Activated T-cell treated with anti-CD3 and anti-CD28 coated beads for 24 hours (primary cell): ENCODE measurements around the gene ULBP1.
"Not testable (repeated sequence)": the region's sequence is repeated elsewhere in the genome, so short reads cannot be mapped to it uniquely, and the experiment has no call there.

Source experiments
- DNase-seq: peaks from one replicate; pipeline ENCODE4 v3.0.0-alpha.2; 2020; ENCODE audit warnings: low read depth

The ULBP1 gene, protein sequence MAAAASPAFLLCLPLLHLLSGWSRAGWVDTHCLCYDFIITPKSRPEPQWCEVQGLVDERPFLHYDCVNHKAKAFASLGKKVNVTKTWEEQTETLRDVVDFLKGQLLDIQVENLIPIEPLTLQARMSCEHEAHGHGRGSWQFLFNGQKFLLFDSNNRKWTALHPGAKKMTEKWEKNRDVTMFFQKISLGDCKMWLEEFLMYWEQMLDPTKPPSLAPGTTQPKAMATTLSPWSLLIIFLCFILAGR

DNA sequence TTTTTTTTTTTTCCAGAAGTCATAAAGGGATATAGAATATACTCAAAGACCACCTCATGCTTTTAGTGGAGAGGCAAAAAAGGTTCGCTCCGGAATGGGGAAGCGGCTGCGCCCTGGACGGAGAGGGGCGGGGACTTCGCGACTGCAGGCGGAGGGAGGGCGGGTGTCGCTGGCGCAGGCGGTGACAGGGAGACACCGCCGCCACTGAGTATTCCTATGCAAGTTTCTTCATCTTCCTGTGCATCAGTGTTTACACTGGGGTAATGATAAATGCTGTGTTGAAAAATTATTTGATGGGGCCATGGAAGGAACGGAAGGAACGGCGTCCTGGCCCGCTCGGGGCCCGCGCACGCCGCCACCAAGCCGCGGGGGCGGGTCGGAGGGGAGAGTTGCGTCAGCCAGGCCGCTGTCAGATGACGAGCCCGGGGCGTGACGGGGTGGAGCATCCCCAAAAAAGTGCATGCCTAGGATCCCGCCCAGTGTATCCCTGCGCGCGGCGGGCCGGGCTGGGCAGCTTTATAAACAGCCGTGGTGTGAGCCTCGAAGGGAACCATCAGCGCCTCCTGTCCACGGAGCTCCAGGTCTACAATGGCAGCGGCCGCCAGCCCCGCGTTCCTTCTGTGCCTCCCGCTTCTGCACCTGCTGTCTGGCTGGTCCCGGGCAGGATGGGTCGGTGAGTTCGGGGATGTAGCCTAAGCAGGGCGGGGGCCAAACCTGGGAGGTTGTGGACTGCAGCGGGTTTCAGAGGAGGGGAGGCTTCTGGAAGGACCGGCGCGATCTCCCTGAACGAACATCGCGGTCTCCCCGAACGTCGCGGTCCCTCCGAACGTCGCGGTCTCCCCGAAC is at the start of gene ULBP1:
Gene ULBP1, plus strand, starts transcription at position 482 of the 846 bp plus-strand sequence. Its CDS starts 107 bp downstream, at position 589.
- peak; percentile 75 for DNase-seq

DNA sequence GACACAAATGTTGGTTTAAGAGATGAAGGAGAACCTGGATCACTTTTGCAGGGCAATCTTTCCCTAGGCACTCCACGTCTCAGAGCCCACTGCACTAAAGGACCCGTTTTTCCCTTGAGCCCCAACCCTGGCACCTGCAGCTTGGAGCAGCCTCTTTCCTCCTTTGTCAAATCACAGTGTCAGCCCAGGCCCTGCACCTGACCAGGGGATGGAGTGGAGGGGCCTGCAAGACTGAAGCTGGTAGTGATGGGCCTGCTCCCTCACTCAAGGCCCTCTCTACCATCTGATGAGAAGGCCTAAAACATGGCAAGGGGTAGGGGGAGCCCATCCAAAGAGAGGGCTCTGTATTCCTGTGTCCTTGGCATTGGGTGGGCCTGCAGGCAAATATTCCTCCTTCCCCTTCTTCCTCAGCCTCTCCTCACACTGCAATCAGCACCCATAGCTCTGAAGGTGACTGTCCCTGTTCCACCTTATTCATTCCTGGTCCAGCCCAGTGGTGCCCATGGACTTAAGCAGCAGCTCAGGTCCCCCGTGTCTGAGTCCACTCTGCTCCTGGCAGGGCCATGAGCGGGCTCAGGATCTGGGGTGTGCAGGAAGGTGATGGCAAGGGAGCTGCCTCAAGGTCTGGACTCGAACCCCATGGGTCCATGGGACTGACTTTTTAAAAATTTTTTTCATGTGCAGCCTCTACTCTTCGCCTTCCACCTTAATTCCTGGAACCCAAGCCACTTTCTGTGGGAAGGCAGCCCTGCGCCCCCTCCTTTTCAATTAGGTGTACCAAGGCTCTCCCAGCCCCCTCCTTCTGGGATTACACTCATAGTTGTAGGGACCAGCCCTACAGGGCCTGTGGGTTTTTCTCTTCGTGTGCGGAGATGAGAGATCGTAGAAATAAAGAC is 47.5 kb upstream of the ULBP1 start:
- DNase-seq: no peak

GRCh38 chr6:149917679-149918078 is 46.1 kb upstream of the ULBP1 start:
- DNase-seq: no peak

GRCh38 chr6:149918151-149918905 is 45.4 kb upstream of the ULBP1 start:
- no peak for DNase-seq

GRCh38 chr6:149919126-149919833 is 44.5 kb upstream of the ULBP1 start:
- DNase-seq: not testable (repeated sequence)

GRCh38 chr6:149919834-149920225 is 43.9 kb upstream of the ULBP1 start:
- DNase-seq: no peak

DNA sequence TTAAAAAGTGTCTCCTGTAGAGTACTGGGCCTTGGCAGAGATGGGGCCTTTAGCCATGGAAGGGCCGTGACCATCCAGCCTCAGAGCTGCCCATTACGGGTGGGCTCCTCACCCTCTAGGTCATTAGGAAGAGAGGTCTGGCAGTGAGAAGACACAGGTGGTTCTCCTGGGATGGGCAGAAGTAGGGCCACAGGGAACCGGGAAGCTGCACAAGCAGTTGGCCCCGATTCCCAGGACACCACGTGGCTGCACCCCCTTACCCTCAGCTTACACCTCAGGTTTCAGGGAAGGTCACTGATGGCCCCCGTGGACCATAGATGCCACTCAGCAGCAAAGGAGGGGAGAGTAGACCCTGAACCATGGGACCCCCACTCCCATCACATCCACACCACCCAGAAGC is 42.4 kb upstream of the ULBP1 start:
- DNase-seq: no peak

GRCh38 chr6:149922091-149922490 is 41.7 kb upstream of the ULBP1 start:
- DNase-seq: not testable (repeated sequence)

DNA sequence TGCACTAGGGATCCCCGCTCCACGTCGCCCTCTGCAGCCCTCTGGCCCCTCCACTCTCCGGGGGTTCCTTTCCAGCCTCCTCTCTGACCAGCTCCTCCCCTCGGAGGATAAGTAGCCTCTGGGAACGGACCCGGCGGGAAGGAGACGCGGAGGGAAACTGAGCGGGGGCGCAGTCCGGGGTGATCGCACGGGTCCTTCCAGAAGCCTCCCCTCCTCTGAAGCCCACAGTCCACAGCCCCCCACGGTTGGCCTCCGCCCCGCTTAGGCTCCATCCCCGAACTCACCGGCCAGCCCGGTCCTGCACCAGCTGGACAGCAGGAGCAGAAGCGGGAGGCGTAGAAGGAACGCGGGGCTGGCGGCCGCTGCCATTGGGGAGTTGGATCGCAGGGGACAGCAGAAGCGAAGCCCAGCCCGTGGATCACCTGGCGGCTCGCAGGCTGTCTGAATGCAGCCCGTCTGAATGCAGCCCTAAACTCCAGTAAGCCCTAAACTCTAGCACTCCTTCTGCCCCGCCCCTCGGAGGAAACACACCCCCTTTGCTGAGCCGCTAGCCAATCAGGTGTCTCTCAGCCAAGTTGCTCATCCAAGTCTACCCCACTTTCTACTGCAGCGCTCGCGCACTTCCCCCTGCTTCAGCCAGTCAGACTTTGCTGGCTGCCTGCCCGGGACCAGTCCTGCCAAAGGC is 41.0 kb upstream of the ULBP1 start, which contains the start of gene RAET1G:
Gene RAET1G, minus strand, starts transcription at position 480 of the 685 bp plus-strand sequence. Its CDS starts 111 bp downstream, at position 369.
- DNase-seq: peak; percentile 76

DNA sequence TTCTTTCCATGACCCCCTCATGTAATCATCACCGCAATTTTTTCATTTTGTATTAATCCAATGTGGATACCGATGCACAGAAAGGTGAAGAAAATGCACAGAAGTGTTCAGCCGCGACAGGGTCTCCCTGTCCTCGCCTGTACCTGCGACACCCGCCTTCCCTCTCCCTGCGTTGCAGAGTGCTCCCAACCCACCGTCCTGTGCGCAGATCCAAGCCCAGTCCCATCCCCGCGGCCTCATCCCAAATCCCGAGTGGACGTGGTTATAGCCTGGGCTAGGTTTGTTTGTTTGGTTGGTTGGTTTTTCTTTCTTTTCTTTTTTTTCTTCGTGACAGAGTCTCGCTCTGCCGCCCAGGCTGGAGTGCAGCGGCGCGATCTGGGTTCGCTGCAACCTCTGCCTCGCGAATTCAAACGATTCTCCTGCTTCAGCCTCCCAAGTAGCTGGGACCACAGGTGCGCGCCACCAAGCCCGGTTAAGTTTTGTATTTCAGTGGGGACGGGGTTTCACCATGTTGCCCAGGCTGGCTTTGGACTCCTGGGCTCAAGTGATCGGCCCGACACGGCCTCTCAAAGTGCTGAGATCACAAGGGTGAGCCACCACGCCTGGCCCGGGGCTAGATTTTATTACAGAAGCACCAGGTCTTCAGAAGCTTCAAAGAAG is 40.3 kb upstream of the ULBP1 start:
- no peak for DNase-seq

- DNase-seq: no peak
These were observed 39.4 kb upstream of the ULBP1 start for GRCh38 chr6:149924206-149924932.

DNA sequence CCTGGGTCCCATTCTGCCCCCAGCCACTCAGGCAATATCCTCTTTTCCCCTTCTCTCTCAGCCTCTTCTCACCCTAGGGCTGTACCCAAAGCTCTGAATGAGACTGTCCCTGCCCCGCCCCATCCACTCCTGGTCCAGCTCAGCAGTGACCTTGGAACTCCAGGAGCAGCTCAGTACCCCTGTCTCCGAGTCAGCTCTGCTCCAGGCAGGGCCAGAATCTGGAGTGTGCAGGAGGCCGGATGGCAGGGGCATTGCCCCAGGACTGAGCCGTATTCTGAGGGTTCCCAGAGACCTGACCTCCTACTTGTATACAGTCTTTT is 38.9 kb upstream of the ULBP1 start:
- DNase-seq: no peak

- no peak for DNase-seq
These were observed 38.3 kb upstream of the ULBP1 start for GRCh38 chr6:149925253-149925973.

DNA sequence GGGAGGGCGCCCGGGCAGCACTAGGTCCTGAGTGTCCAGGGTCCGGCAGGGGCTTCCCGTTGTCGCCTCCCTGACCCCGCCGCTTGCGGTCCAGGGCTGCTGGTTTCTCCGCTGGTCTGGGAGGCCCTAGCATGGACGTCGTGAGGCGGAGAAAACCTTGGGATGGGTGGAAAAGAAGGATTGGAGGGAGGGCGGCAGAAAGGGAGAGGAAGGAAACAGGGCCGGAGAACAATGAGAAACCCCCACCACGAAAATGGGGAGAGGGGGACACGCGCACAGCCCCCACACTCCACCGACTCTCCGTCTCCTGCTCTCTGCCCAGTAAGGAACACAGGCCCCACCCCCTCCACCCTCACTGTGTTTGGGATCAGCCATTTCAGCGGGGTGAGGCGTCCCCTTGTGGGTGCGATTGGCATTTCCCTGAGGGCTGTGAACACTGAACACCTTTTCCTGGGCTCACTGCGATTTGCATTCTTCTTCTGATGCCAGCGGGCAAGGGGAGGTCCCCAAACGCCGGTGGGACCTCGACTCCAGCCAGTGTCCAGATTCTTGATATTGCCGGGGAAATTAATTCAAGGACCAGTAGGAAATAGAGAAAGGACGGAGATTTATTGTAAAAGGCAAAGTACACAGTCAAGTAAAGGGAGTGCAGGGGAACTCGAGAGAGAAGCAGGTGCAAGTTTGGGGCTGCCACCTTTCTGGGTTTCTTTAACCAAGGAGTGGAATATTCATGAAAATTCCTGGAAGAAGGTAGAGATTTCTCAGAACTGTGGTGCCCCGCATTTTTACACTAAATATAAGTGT is 37.6 kb upstream of the ULBP1 start:
- DNase-seq: peak; percentile 74

DNA sequence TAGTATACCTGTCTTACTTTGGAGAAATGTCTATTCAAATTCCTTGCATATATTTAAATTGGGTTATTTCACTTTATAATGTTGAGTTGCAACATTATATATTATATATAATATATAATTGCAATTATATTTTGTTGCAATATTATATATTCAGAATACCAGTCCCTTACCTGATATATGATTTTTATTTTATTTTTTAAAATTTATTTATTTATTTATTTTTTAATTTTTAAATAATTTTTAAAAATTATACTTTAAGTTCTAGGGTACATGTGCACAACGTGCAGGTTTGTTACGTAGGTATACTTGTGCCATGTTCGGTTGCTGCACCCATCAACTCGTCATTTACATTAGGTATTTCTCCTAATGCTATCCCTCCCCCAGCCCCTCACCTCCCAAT is 36.7 kb upstream of the ULBP1 start:
- not testable (repeated sequence) for DNase-seq

DNA sequence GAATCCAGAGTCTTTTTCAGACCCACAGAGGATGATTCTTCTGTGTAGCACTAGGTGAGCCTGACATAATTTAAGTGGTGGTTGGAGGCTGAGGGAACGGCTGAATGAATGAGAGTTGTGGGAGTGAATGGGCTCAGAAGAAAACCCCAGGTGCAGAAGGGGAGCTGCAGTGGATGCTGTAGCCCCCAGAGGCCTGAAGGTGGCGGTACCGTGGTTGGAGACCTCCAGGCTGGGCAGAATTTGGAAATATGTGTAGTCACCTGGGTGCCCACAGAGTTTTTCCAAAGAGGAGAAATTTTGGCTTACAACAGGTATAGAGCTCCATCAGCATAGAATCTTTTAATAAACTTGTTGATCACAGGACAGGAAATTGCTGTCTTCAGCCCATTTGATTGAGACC is 34.3 kb upstream of the ULBP1 start:
- no peak for DNase-seq

DNA sequence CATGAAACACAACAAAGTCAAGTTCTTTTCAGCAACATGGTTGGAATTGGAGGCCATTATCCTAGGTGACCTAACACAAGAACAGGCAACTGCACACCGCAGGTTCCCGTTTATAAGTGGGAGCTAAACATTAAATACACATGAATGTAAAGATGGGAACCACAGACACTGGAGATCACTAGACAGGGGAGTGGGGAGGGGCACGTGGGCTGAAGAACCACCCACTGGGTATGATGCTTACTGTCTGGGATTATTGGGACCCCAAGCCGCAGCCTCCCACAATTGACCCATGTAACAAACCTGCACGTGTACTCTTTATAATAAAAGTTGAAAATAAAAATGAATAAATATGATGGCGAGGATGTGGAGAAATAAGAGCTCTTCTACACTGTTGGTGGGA is 32.2 kb upstream of the ULBP1 start:
- DNase-seq: no peak

DNA sequence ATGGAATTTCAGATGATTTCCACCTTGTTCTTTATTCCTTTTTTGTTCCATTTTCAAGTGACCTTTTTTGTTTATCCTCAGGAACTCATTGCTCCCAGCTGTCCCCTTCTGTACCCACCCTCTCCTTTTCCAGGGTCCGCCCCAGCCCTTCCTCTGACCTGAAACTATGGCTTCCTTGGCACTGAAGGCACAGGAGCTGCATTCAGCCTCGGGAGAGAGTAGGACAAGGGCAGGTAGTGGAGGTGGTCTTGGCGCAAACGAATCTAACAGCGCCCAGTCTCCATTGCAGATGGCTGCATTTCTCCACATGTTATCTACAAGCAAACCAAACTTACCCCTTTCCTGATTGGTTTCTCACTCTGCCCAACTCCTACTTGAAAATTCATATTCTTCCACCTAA is 30.7 kb upstream of the ULBP1 start:
- DNase-seq: no peak
